OCI-LY1 (cell line): Measurements from ENCODE around the gene NAV2.

ENCODE experiments used
- H2AFZ ChIP-seq: fragments of 200-600 bp; sonication (generic), shearing (Covaris generic); 2 replicates; pipeline ENCODE4 v1.6.0; 2014; ENCODE audit warnings: antibody characterized with exemption, mild to moderate bottlenecking, low read length
- H3F3A ChIP-seq: fragments of 200-600 bp; sonication (generic), shearing (Covaris generic); 2 replicates; pipeline ENCODE4 v1.6.0; 2014; ENCODE audit warnings: mild to moderate bottlenecking, antibody characterized with exemption, low read length, moderate library complexity; ENCODE audit not compliant: insufficient read depth
- H3K27ac ChIP-seq: fragments of 200-600 bp; sonication (generic); 2 replicates; pipeline ENCODE4 v1.5.1; 2014; ENCODE audit warnings: low read length, mixed run types, mild to moderate bottlenecking, low read depth; ENCODE audit not compliant: poor library complexity, severe bottlenecking
- H3K27me3 ChIP-seq: fragments of 200-600 bp; sonication (generic); 2 replicates; pipeline ENCODE4 v1.6.0; 2014; ENCODE audit warnings: antibody characterized with exemption, mild to moderate bottlenecking, low read length, moderate library complexity; ENCODE audit not compliant: insufficient read depth
- H3K36me3 ChIP-seq: fragments of 200-600 bp; sonication (generic); 2 replicates; pipeline ENCODE4 v1.6.1; 2014; ENCODE audit warnings: mild to moderate bottlenecking, antibody characterized with exemption, low read length, moderate library complexity, mixed read lengths; ENCODE audit not compliant: insufficient read depth
- H3K4me1 ChIP-seq: fragments of 200-600 bp; sonication (generic); 2 replicates; pipeline ENCODE4 v1.5.1; 2014; ENCODE audit warnings: mild to moderate bottlenecking, low read length, moderate library complexity; ENCODE audit not compliant: insufficient read depth, severe bottlenecking
- H3K4me2 ChIP-seq: fragments of 200-600 bp; sonication (generic), shearing (Covaris generic); 2 replicates; pipeline ENCODE4 v1.6.1; 2014; ENCODE audit warnings: low read length
- H3K4me3 ChIP-seq: fragments of 200-600 bp; sonication (generic); 2 replicates; pipeline ENCODE4 v1.5.1; 2014; ENCODE audit warnings: low read length, low read depth, mild to moderate bottlenecking, mixed read lengths; ENCODE audit not compliant: poor library complexity, severe bottlenecking
- H3K79me2 ChIP-seq: fragments of 200-600 bp; shearing (Covaris generic); 2 replicates; pipeline ENCODE4 v1.6.1; 2016; ENCODE audit warnings: mixed run types, low read length, mixed read lengths; ENCODE audit not compliant: insufficient read depth
- H3K9ac ChIP-seq: fragments of 200-600 bp; sonication (generic), shearing (Covaris generic); 2 replicates; pipeline ENCODE4 v1.6.1; 2014; ENCODE audit warnings: mild to moderate bottlenecking, low read length, mixed read lengths
- H3K9me2 ChIP-seq: fragments of 200-600 bp; sonication (generic), shearing (Covaris generic); 2 replicates; pipeline ENCODE4 v1.6.1; 2014; ENCODE audit warnings: low read depth, mild to moderate bottlenecking, low read length, mixed read lengths
- H3K9me3 ChIP-seq: fragments of 200-600 bp; shearing (Covaris generic); 2 replicates; pipeline ENCODE4 v1.6.1; 2014; ENCODE audit warnings: low read length, mixed read lengths
- H4K20me1 ChIP-seq: fragments of 200-600 bp; sonication (generic), shearing (Covaris generic); 2 replicates; pipeline ENCODE4 v1.6.0; 2016; ENCODE audit warnings: mild to moderate bottlenecking, low read length; ENCODE audit not compliant: insufficient read depth
- CTCF ChIP-seq: fragments of 200-600 bp; sonication (generic), shearing (Covaris generic); IDR thresholded peaks from 2 replicates; pipeline ENCODE4 v1.5.1; 2017; ENCODE audit warnings: mild to moderate bottlenecking, antibody characterized with exemption, low read length, moderate library complexity, mixed read lengths
- EZH2 ChIP-seq: fragments of 200-600 bp; sonication (generic), shearing (Covaris generic); IDR thresholded peaks from 2 replicates; pipeline ENCODE4 v1.8.0; 2017; ENCODE audit warnings: borderline replicate concordance, mixed run types, mild to moderate bottlenecking, antibody characterized with exemption, low read length, moderate library complexity, mixed read lengths

NAV2 gene

GRCh38 chr11:19980388-19980787 lies 267.8 kb downstream of the NAV2 start:
- no peak overlapping the region for H3K9ac ChIP-seq
- no peaks in the 10 kb centered on the region for H3K79me2 ChIP-seq
- no peak overlapping the region for H3K27ac ChIP-seq
- H3K9me2 ChIP-seq: no peaks in the 10 kb centered on the region
- no peaks in the 10 kb centered on the region for H3F3A ChIP-seq
- no peak overlapping the region for H3K4me2 ChIP-seq
- no peak overlapping the region for H3K4me3 ChIP-seq
- no peaks in the 10 kb centered on the region for H3K9me3 ChIP-seq
- 0 out of 2 replicates have a peak, but pooled peaks cover 5% of the 10 kb centered on the region for H3K27me3 ChIP-seq
- no peak overlapping the region for H2AFZ ChIP-seq
- TF ChIP-seq CTCF (no peak), EZH2 (no peak)
- peaks cover 8% of the 10 kb centered on the region for H3K4me1 ChIP-seq
- no peaks in the 10 kb centered on the region for H4K20me1 ChIP-seq
- H3K36me3 ChIP-seq: no peaks in the 10 kb centered on the region

DNA sequence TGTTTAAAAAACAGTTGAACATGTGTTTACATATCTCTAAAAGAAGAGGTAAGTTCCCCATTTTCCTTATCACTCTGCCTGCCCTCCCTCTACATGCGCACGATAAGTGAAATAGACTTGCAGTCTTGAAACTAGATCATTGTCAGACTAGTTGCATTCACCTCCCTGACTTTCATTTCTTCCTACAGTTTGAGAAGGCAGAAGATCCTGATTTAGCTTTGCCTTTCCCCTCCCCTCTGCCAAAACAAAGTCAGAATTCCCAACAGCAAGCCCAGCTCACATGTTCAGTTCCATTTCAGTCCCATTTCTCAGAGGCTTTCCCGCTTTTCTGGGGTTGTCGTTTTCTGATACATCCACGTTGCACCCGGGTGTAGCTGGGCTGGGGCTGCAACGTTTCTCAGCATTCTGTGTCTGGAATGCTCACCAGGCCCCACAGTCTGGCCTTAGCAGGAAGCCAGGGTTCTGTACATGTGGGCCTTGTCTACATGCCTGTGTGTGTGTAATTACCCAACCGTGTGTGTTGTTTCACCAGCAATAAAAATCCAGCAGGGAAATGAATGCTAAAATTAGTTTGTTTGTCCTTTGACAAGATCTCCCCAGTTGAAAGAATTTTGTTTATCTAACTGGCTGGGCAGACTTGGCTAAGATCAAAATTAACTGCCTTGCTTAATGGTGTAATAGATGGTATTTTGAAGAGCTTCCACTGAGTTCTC lies 268.5 kb downstream of the NAV2 start:
- H3K27ac ChIP-seq: no peak overlapping the region
- no peaks in the 10 kb centered on the region for H3K79me2 ChIP-seq
- H3K9ac ChIP-seq: no peak overlapping the region
- H4K20me1 ChIP-seq: no peaks in the 10 kb centered on the region
- TF ChIP-seq EZH2: no peak
- no peak for TF ChIP-seq CTCF
- H3K4me1 ChIP-seq: peaks cover 8% of the 10 kb centered on the region
- no peaks in the 10 kb centered on the region for H3F3A ChIP-seq
- no peaks in the 10 kb centered on the region for H3K9me3 ChIP-seq
- H3K4me3 ChIP-seq: no peak overlapping the region
- H3K9me2 ChIP-seq: no peaks in the 10 kb centered on the region
- H3K4me2 ChIP-seq: no peak overlapping the region
- no peak overlapping the region for H2AFZ ChIP-seq
- no peaks in the 10 kb centered on the region for H3K36me3 ChIP-seq
- H3K27me3 ChIP-seq: 0 out of 2 replicates have a peak, but pooled peaks cover 5% of the 10 kb centered on the region

- Histone ChIP-seq H3F3A (no peaks in the 10 kb centered on the region), H3K36me3 (no peaks in the 10 kb centered on the region), H3K27me3 (0 out of 2 replicates have a peak, but pooled peaks cover 5% of the 10 kb centered on the region), H3K4me2 (no peak overlapping the region), H3K4me3 (no peak overlapping the region), H3K79me2 (no peaks in the 10 kb centered on the region), H3K9me2 (no peaks in the 10 kb centered on the region), H3K4me1 (peaks cover 8% of the 10 kb centered on the region), H4K20me1 (no peaks in the 10 kb centered on the region), H3K9me3 (no peaks in the 10 kb centered on the region), H3K27ac (no peak overlapping the region), H2AFZ (no peak overlapping the region), H3K9ac (no peak overlapping the region)
- TF ChIP-seq CTCF (no peak), EZH2 (no peak)
Measured at GRCh38 chr11:19982774-19983495, 270.3 kb downstream of the NAV2 start.
